C1 segment of cervical spinal cord (tissue), 14 donors: Measurements from ENCODE around the gene TBX20.
A peak's percentile ranks its signal among the peaks of the same experiment; 100 is the strongest.
"Not testable (repeated sequence)": the region's sequence is repeated elsewhere in the genome, so short reads cannot be mapped to it uniquely, and the experiment has no call there.

Source experiments
- DNase-seq, 14 donors: peaks; one replicate each; lab custom pipeline; 2025; lab: John Stamatoyannopoulos, UW

TBX20 gene

GRCh38 chr7:35222445-35222844 lies 31.5 kb downstream of the TBX20 start:
- DNase-seq = not testable (repeated sequence)

- not testable (repeated sequence) for DNase-seq
Observed at GRCh38 chr7:35220176-35220575, 33.7 kb downstream of the TBX20 start.

GRCh38 chr7:35216033-35216432 lies 37.9 kb downstream of the TBX20 start:
- DNase-seq = not testable (repeated sequence)

GRCh38 chr7:35215063-35215462 lies 38.8 kb downstream of the TBX20 start:
- not testable (repeated sequence) for DNase-seq

- DNase-seq = not testable (repeated sequence)
Observed at GRCh38 chr7:35206924-35207323, 47.0 kb downstream of the TBX20 start.

GRCh38 chr7:35204850-35205249 lies 49.0 kb downstream of the TBX20 start:
- DNase-seq = not testable (repeated sequence)

GRCh38 chr7:35204031-35204430 lies 49.9 kb downstream of the TBX20 start:
- DNase-seq = not testable (repeated sequence)

- DNase-seq = not testable (repeated sequence)
Observed at GRCh38 chr7:35202353-35202752, 51.5 kb downstream of the TBX20 start.

GRCh38 chr7:35200170-35200569 lies 53.7 kb downstream of the TBX20 start:
- not testable (repeated sequence) for DNase-seq

- DNase-seq = not testable (repeated sequence)
Observed at GRCh38 chr7:35198370-35199140, 55.3 kb downstream of the TBX20 start.

GRCh38 chr7:35191571-35191970 lies 62.3 kb downstream of the TBX20 start:
- DNase-seq = not testable (repeated sequence)

- not testable (repeated sequence) for DNase-seq
Observed at GRCh38 chr7:35190146-35190773, 63.6 kb downstream of the TBX20 start.

- DNase-seq = peak in 3 of 14 donors; percentile 10 to 68 (median 16)
Observed at GRCh38 chr7:35186751-35187150, 67.1 kb downstream of the TBX20 start.

GRCh38 chr7:35185908-35186731 lies 67.8 kb downstream of the TBX20 start:
- DNase-seq = peak in 3 of 14 donors; percentile 23 to 82 (median 33)

- peak in 1 of 14 donors; percentile 59 for DNase-seq
Observed at GRCh38 chr7:35185578-35185907, 68.4 kb downstream of the TBX20 start.

GRCh38 chr7:35184961-35185360 lies 68.9 kb downstream of the TBX20 start:
- DNase-seq = not testable (repeated sequence)

- DNase-seq = not testable (repeated sequence)
Observed at GRCh38 chr7:35183873-35184503, 69.9 kb downstream of the TBX20 start.

- DNase-seq = not testable (repeated sequence)
Observed at GRCh38 chr7:35180665-35181064, 73.2 kb downstream of the TBX20 start.

GRCh38 chr7:35173176-35173575 lies 80.7 kb downstream of the TBX20 start:
- not testable (repeated sequence) for DNase-seq

- not testable (repeated sequence) for DNase-seq
Observed at GRCh38 chr7:35172131-35172530, 81.8 kb downstream of the TBX20 start.

- DNase-seq = not testable (repeated sequence)
Observed at GRCh38 chr7:35167658-35168057, 86.2 kb downstream of the TBX20 start.

GRCh38 chr7:35167158-35167557 lies 86.7 kb downstream of the TBX20 start:
- DNase-seq = not testable (repeated sequence)
